Mucosa of rectum (tissue), 2 donors: Measurements from ENCODE around the gene OR2V1.

Experiments
- H3K27ac ChIP-seq, 2 donors: one replicate each; pipeline ENCODE4 v1.7.0; 2013; ENCODE audit warnings: inconsistent platforms in 2 of 2, low read depth in 2 of 2, low read length in 2 of 2
- H3K27me3 ChIP-seq, 2 donors: one replicate each; pipeline ENCODE4 v1.7.0; 2013; ENCODE audit warnings: low read length in 2 of 2; ENCODE audit not compliant: control insufficient read depth in 2 of 2, insufficient read depth in 2 of 2
- H3K36me3 ChIP-seq, 2 donors: one replicate each; pipeline ENCODE4 v1.7.0; 2013; ENCODE audit warnings: low read length in 2 of 2; ENCODE audit not compliant: control insufficient read depth in 2 of 2, insufficient read depth in 2 of 2
- H3K4me1 ChIP-seq, 2 donors: one replicate each; pipeline ENCODE4 v1.7.0; 2013; ENCODE audit warnings: low read length in 2 of 2, mild to moderate bottlenecking in 1 of 2; ENCODE audit not compliant: control insufficient read depth in 2 of 2, insufficient read depth in 2 of 2
- H3K4me3 ChIP-seq, 2 donors: one replicate each; pipeline ENCODE4 v1.7.0; 2013; ENCODE audit warnings: low read length in 2 of 2
- H3K9ac ChIP-seq, 2 donors: one replicate each; pipeline ENCODE4 v1.7.0; 2013; ENCODE audit warnings: low read length in 2 of 2, low read depth in 1 of 2, mild to moderate bottlenecking in 1 of 2
- H3K9me3 ChIP-seq, 2 donors: one replicate each; pipeline ENCODE4 v1.7.0; 2013; ENCODE audit warnings: low read length in 2 of 2; ENCODE audit not compliant: control insufficient read depth in 2 of 2
- donor health status: healthy.
- donor health status: Normal muscosa, but diverticular disease.

Gene OR2V1

DNA sequence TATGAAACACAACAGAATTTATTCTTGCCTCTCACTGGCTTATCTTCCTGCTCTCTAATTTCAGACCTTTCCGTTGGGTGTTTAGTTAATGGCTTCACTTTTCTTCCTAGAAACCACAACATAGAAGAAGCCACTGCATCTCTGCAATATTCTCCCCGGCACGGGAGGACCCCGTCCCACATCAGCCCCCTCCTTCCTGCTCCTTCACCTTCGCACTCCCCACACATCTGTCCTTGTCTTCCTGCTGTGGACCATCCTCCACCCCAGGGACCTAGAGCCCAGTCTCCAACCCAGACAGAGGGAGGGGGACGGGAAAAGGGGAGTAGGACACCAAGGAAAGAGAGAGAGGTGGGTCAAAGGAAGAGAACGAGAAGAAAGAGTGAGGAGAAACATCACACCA is 1.4 kb downstream of the OR2V1 start:
- Histone ChIP-seq H3K9me3 (no peaks in the 10 kb centered on the region), H3K4me1 (no peaks in the 10 kb centered on the region), H3K27ac (no peak overlapping the region), H3K27me3 (peaks cover 6 to 11% of the 10 kb centered on the region in 2 donors), H3K36me3 (no peaks in the 10 kb centered on the region), H3K4me3 (no peak overlapping the region), H3K9ac (no peak overlapping the region)

DNA sequence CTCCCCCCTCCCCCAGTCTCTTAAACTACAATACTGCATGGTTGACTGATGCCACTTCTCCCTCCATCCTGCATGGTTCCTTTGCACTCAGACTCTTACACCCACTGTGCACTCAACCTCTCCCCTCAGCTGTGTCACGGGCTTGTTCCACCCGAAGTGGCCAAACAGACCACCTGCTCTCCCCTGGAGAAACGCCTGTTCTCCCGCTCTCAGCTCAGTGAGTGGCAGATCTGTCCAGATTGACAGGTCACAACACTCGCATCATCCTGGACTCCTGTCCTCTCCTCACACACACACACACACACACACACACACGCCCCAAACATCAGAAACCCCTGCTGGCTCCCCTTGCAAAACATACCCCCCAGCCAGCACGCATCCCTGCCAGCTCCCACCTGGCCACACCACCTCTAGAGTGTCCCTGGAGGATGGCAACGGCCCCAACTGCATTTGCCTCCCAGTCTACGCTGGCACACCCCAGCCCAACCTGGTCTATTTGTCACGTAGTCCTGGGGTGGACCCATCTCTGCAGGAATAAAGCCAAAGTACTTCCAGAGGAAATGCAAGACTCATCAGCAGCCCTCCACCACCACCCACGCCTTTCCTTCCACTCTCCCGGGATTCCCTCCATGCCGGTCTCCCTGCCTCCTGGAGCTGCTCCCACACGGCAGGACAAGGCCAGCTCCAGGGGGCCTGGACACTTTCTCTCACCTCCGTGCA is 2.9 kb downstream of the OR2V1 start:
- H3K36me3 ChIP-seq = no peaks in the 10 kb centered on the region
- no peak overlapping the region for H3K4me3 ChIP-seq
- no peaks in the 10 kb centered on the region for H3K4me1 ChIP-seq
- H3K27me3 ChIP-seq = peaks cover 3 to 8% of the 10 kb centered on the region in 2 donors
- no peaks in the 10 kb centered on the region for H3K9me3 ChIP-seq
- H3K9ac ChIP-seq = no peak overlapping the region
- H3K27ac ChIP-seq = no peak overlapping the region

GRCh38 chr5:181127456-181127855 is 3.5 kb downstream of the OR2V1 start:
- Histone ChIP-seq H3K27ac (no peak overlapping the region), H3K36me3 (no peaks in the 10 kb centered on the region), H3K27me3 (peaks cover 3 to 8% of the 10 kb centered on the region in 2 donors), H3K4me1 (no peaks in the 10 kb centered on the region), H3K9me3 (no peaks in the 10 kb centered on the region), H3K4me3 (no peak overlapping the region), H3K9ac (no peak overlapping the region)

DNA sequence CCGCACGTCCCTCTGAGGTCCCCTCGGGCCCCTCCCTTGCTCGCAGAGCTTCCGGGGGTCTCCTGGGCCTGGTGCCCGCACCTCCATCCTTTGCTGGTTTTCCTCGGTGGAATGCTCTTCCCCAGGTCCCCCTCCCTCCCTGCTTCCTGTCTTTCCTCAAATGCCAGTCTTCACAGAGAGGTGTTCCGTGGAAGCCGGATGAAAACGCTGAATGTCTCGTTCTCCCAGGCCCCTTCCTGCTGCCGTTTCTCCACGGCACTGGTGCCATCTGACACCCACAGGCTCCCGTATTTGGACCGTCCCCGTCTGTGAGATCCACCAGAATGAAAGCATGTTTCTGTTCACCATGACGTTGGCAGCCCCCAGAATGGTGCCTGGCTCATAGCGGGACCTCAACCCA is 4.1 kb downstream of the OR2V1 start:
- no peaks in the 10 kb centered on the region for H3K9me3 ChIP-seq
- H3K4me1 ChIP-seq = no peaks in the 10 kb centered on the region
- no peak overlapping the region for H3K4me3 ChIP-seq
- no peak overlapping the region for H3K27ac ChIP-seq
- H3K27me3 ChIP-seq = peaks cover 3 to 8% of the 10 kb centered on the region in 2 donors
- H3K36me3 ChIP-seq = no peaks in the 10 kb centered on the region
- no peak overlapping the region for H3K9ac ChIP-seq

DNA sequence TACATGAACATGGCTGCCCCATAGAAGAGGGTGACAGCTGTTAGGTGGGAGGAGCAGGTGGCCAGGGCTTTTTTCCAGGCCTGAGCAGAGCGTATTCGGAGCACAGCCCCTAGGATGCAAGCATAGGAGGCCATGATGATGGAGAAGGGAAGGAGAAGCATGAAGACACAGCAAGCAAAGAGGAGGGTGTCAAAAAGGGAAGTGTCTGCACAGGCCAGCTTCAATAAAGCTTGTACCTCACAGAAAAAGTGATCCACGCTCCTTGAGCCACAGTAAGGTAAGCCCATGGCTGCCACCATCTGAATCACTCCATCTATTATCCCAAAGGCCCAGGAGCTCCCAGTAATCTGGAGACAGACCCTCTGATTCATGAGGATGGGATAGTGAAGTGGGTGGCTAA is 6.4 kb downstream of the OR2V1 start:
- peaks cover 6 to 15% of the 10 kb centered on the region in 2 donors for H3K27me3 ChIP-seq

GRCh38 chr5:181121675-181122561 is 9.1 kb downstream of the OR2V1 start:
- no peak overlapping the region for H3K9ac ChIP-seq
- H3K9me3 ChIP-seq = no peaks in the 10 kb centered on the region
- H3K4me3 ChIP-seq = no peak overlapping the region
- H3K36me3 ChIP-seq = no peaks in the 10 kb centered on the region
- no peaks in the 10 kb centered on the region for H3K4me1 ChIP-seq
- H3K27ac ChIP-seq = no peak overlapping the region
- peaks cover 8 to 15% of the 10 kb centered on the region in 2 donors for H3K27me3 ChIP-seq

More for the DNA sequence above, 6.4 kb downstream of the OR2V1 start:
- Histone ChIP-seq H3K27ac (no peak overlapping the region), H3K36me3 (no peaks in the 10 kb centered on the region), H3K9me3 (no peaks in the 10 kb centered on the region), H3K9ac (no peak overlapping the region), H3K4me3 (no peak overlapping the region), H3K4me1 (no peaks in the 10 kb centered on the region)

DNA sequence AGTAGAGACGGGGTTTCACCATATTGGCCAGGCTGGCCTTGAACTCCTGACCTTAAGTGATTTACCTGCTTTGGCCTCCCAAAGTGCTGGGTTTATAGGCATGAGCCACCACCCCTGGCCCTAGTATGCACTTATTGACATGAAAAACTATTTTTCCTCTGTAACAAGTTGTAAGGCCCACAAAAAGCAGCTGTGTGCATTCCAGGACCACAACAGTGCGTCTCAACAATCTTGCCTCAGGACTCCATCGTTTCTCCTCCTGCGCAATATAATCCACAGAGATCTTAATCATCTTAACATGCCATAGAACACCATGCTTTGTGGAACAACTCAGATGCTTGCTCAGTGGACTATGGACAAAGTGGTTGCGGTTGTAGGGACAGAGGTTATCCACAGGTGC is 10.2 kb downstream of the OR2V1 start:
- H3K27me3 ChIP-seq = peaks cover 11 to 20% of the 10 kb centered on the region in 2 donors
- no peaks in the 10 kb centered on the region for H3K4me1 ChIP-seq
- no peak overlapping the region for H3K9ac ChIP-seq
- no peaks in the 10 kb centered on the region for H3K36me3 ChIP-seq
- no peaks in the 10 kb centered on the region for H3K9me3 ChIP-seq
- H3K27ac ChIP-seq = no peak overlapping the region
- H3K4me3 ChIP-seq = no peak overlapping the region

GRCh38 chr5:181120306-181120705 is 10.7 kb downstream of the OR2V1 start:
- no peaks in the 10 kb centered on the region for H3K4me1 ChIP-seq
- no peaks in the 10 kb centered on the region for H3K9me3 ChIP-seq
- H3K4me3 ChIP-seq = no peak overlapping the region
- no peak overlapping the region for H3K9ac ChIP-seq
- no peak overlapping the region for H3K27ac ChIP-seq
- H3K36me3 ChIP-seq = no peaks in the 10 kb centered on the region
- peaks cover 13 to 23% of the 10 kb centered on the region in 2 donors for H3K27me3 ChIP-seq

GRCh38 chr5:181119105-181119504 is 11.9 kb downstream of the OR2V1 start:
- Histone ChIP-seq H3K4me3 (no peak overlapping the region), H3K4me1 (no peaks in the 10 kb centered on the region), H3K27ac (no peak overlapping the region), H3K9me3 (peaks cover 0 to 1% of the 10 kb centered on the region in 2 donors), H3K36me3 (no peaks in the 10 kb centered on the region), H3K27me3 (peaks cover 25 to 33% of the 10 kb centered on the region in 2 donors), H3K9ac (no peak overlapping the region)

- no peaks in the 10 kb centered on the region for H3K4me1 ChIP-seq
- no peak overlapping the region for H3K9ac ChIP-seq
- peaks cover 0 to 2% of the 10 kb centered on the region in 2 donors for H3K9me3 ChIP-seq
- peaks cover 27 to 33% of the 10 kb centered on the region in 2 donors for H3K27me3 ChIP-seq
- H3K4me3 ChIP-seq = no peak overlapping the region
- H3K36me3 ChIP-seq = no peaks in the 10 kb centered on the region
- H3K27ac ChIP-seq = no peak overlapping the region
Observed at GRCh38 chr5:181118369-181118768, 12.6 kb downstream of the OR2V1 start.
